ENCODE data around the gene HAUS7.

- TF ChIP-seq CTCF (IDR thresholded peaks at IDR 0.05): no peak
- TF ChIP-seq POLR2AphosphoS5 (IDR thresholded peaks at IDR 0.05): no peak
These were observed 35.0 kb upstream of the HAUS7 start for GRCh38 chrX:153505361-153505760.

Data from breast epithelium (tissue), 3 donors.